ENCODE data around the gene PLEKHJ1.

Gene PLEKHJ1

DNA sequence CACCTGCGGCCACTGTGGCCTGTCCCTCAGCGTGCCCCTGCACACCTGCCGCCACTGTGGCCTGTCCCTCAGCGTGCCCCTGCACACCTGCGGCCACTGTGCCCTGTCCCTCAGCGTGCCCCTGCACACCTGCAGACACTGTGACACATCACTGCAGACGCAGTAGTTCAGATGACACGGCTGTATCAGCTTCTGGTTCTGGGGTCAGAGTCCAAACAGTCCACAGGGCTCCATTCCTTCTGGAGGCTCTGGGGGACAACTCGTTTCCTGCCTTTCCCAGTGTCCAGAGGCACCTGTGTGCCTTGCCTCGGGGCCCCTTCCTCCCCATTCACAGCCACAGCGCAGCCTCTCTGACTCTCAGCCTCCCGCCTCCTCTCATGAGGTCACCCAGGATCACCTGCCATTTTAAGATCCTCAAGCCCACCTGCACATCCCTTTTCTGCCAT lies 6.0 kb upstream of the PLEKHJ1 start:
- no peak for DNase-seq (ENCODE audit: extremely low spot score)
- no peak for TF ChIP-seq FOXA1 (IDR thresholded peaks at IDR 0.05)
- TF ChIP-seq ARNT (IDR thresholded peaks at IDR 0.05) = no peak
- TF ChIP-seq L3MBTL2 (conservative IDR thresholded peaks at IDR 0.05) = no peak
- no peak for TF ChIP-seq ZNF384 (IDR thresholded peaks at IDR 0.05)
- TF ChIP-seq CTBP1 (IDR thresholded peaks at IDR 0.05; ENCODE audit: borderline replicate concordance) = no peak
- TF ChIP-seq SP1 (IDR thresholded peaks at IDR 0.05) = no peak
- TF ChIP-seq FOXM1 (IDR thresholded peaks at IDR 0.05; ENCODE audit: borderline replicate concordance) = no peak
- TF ChIP-seq LEF1 (IDR thresholded peaks at IDR 0.05; ENCODE audit: borderline replicate concordance) = no peak
- ChIA-PET CTCF (interaction anchor here (1.1 kb wide), 1 partner anchor 11 kb away, joined by 5 read pairs; no protein-coding TSS in a partner anchor), POLR2A (no interaction called here)

DNA sequence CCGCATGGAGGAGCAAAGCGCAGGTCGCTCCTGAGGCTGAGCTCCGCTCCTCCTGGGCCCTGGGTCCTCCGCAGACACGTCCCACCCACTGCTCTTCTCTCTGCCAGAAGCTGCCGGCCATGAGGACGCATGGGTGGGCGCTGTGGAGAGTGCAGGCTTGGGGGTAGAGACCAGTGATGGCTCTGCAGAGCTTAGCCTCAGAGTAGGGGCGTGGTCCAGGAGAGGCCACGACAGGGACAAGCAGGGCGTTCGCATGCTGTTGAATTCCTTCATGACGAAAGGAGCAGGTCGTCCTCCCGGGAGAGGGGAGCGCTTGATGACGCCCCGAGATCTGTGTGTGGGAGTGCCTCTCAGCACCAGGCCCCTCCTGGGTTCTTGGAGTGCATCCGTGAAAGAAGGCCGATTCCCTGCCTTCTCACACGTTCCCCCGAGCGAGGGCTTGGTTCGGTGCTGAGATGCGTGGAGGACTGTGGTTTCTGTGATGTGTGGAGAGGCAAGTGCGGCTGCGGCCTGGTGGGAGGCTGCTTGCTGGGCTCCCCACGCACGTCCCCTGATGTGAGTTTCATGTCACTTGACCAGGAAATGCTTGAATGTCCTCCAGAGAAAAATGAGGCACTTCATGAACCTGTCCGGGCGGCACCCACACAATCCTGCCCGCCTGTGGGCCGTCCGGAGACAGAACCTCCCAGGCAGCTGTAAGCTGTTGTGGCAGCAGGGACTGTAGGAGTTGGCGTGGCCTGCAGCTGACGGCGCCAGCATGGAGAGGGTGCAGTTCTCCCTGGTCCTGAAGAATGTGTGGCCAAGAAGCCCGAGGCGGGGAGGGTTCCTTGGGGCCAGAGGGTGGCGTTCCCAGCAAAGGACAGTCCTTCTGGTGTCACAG lies 5.0 kb upstream of the PLEKHJ1 start:
- POLR2A ChIA-PET = no interaction called here

DNA sequence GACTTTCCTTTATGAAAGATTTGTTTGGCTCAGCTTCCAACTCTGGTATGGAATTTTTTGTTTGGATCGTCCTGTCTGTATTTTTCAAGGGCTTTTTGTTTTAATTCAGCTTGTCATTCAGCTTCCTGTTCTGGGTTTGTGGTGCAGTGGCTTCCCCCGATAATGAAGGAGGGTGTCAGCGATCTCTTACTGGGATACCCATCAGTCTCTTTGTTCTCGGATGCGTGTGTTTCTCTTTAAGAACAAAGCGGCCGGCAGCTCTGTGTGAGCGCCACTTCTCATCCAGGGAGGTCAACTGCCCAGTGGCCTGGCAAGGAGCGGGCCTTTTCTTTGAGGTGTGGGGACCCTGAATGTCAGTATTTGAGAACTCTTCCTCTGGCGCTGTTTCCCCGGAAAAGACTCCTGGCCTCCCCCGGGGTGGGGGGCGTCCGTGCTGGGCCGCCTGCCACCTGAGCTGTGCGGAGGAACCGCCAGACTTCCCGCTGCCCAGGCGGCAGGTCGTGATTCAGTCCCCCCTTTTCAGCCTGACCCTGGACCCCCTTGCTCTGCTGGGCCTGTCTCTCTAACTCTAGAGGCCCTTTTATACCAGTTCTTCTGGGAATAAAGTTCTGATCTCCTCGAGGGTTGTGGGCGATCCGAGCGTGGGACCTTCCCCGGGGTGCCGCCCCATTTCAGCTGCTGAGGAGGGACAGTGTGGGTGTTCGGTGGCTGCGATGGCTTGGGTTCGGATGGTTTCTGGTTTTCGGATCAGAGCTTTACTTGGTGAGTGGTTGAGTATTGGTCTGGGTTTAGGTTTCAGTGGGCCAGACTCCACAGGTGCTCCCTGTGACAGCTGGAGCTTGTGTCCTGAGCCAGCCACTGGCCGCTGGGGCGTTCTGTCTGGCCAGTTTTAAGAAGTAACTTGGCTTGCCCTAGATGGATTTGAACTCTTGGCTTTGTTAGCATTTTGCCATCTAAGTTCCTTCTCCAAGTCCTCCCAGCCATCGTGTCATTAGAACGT lies 3.9 kb upstream of the PLEKHJ1 start:
- TF ChIP-seq HDGF (IDR thresholded peaks at IDR 0.05; ENCODE audit: borderline replicate concordance) = no peak
- no peak for TF ChIP-seq CTBP1 (IDR thresholded peaks at IDR 0.05; ENCODE audit: borderline replicate concordance)
- TF ChIP-seq TARDBP (IDR thresholded peaks at IDR 0.05) = no peak
- no peak for TF ChIP-seq ELF4 (IDR thresholded peaks at IDR 0.05)
- TF ChIP-seq SUZ12 (IDR thresholded peaks at IDR 0.05) = no peak
- TF ChIP-seq LEF1 (IDR thresholded peaks at IDR 0.05; ENCODE audit: borderline replicate concordance) = no peak
- no peak for TF ChIP-seq ZNF384 (IDR thresholded peaks at IDR 0.05)
- TF ChIP-seq FOXK2 (IDR thresholded peaks at IDR 0.05) = no peak
- no peak for TF ChIP-seq ARNT (IDR thresholded peaks at IDR 0.05)
- no peak for DNase-seq (ENCODE audit: extremely low spot score)
- ChIA-PET CTCF (interaction anchor here (1.1 to 1.9 kb wide), 2 partner anchors 22 to 84 kb away, joined by 3 to 4 read pairs; no protein-coding TSS in a partner anchor), POLR2A (interaction anchor here (1.4 to 3.3 kb wide), 2 partner anchors 9 to 32 kb away, joined by 4 to 18 read pairs; partner anchors contain the start of gene AMH)

More for the DNA sequence above, 5.0 kb upstream of the PLEKHJ1 start:
- DNase-seq (ENCODE audit: extremely low spot score) = no peak
- TF ChIP-seq ZNF384 (IDR thresholded peaks at IDR 0.05) (no peak), ELF4 (IDR thresholded peaks at IDR 0.05) (no peak), SP1 (IDR thresholded peaks at IDR 0.05) (no peak), TARDBP (IDR thresholded peaks at IDR 0.05) (no peak), CTBP1 (IDR thresholded peaks at IDR 0.05; ENCODE audit: borderline replicate concordance) (no peak), FOXM1 (IDR thresholded peaks at IDR 0.05; ENCODE audit: borderline replicate concordance) (no peak), SUZ12 (IDR thresholded peaks at IDR 0.05) (no peak), FOXA1 (IDR thresholded peaks at IDR 0.05) (no peak), NFRKB (IDR thresholded peaks at IDR 0.05) (no peak), LEF1 (IDR thresholded peaks at IDR 0.05; ENCODE audit: borderline replicate concordance) (no peak), L3MBTL2 (conservative IDR thresholded peaks at IDR 0.05) (no peak), HDGF (IDR thresholded peaks at IDR 0.05; ENCODE audit: borderline replicate concordance) (no peak), BHLHE40 (IDR thresholded peaks at IDR 0.05; ENCODE audit: borderline replicate concordance) (no peak)
- CTCF ChIA-PET = no interaction called here

DNA sequence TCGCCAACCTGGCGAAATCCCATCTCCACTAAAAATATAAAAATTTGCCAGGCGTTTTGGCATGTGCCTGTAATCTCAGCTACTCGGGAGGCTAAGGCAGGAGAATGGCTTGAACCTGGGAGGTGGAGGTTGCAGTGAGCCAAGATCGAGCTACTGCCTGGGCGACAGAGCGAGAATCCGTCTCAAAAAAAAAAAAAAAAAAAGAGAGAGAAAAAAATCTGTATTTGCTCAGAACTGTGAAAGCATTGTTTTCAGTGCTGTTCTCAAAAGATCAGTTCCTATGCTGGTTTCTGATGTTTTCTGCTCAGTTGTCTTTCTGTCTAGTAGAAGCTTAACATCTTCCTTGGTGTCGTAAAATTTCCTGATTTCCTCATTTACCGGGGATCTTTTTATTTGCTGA lies 3.0 kb upstream of the PLEKHJ1 start:
- TF ChIP-seq ZNF384 (IDR thresholded peaks at IDR 0.05) (peak; percentile 58; the same call in 1 of the 2 replicates), BHLHE40 (IDR thresholded peaks at IDR 0.05; ENCODE audit: borderline replicate concordance) (no peak)
- CTCF ChIA-PET = interaction anchor here (0.6 to 1.9 kb wide), 3 partner anchors 23 to 83 kb away, joined by 3 to 4 read pairs (median 4); no protein-coding TSS in a partner anchor
- POLR2A ChIA-PET = interaction anchor here (1.4 to 3.3 kb wide), 4 partner anchors 10 to 86 kb away, joined by 3 to 18 read pairs (median 4); partner anchors contain the start of gene AMH
- DNase-seq (ENCODE audit: extremely low spot score) = no peak

- POLR2A ChIA-PET = interaction anchor here (1.2 to 3.3 kb wide), 6 partner anchors 22 to 85 kb away, joined by 3 to 18 read pairs (median 4); no protein-coding TSS in a partner anchor
- no peak for TF ChIP-seq ELF4 (IDR thresholded peaks at IDR 0.05)
- no peak for DNase-seq (ENCODE audit: extremely low spot score)
- CTCF ChIA-PET = interaction anchor here (0.7 to 1.1 kb wide), 2 partner anchors 36 to 82 kb away, joined by 3 to 4 read pairs; no protein-coding TSS in a partner anchor
Measured at GRCh38 chr19:2237869-2238153, 1.7 kb upstream of the PLEKHJ1 start.

GRCh38 chr19:2237051-2237868 lies 1.1 kb upstream of the PLEKHJ1 start:
- CTCF ChIA-PET = interaction anchor here (0.7 to 1.1 kb wide), 2 partner anchors 37 to 81 kb away, joined by 3 to 4 read pairs; no protein-coding TSS in a partner anchor
- TF ChIP-seq ELF4 (IDR thresholded peaks at IDR 0.05) (no peak), CTBP1 (IDR thresholded peaks at IDR 0.05; ENCODE audit: borderline replicate concordance) (no peak), LEF1 (IDR thresholded peaks at IDR 0.05; ENCODE audit: borderline replicate concordance) (no peak), PKNOX1 (IDR thresholded peaks at IDR 0.05) (no peak), SUZ12 (IDR thresholded peaks at IDR 0.05) (no peak), FOXK2 (IDR thresholded peaks at IDR 0.05) (no peak), BHLHE40 (IDR thresholded peaks at IDR 0.05; ENCODE audit: borderline replicate concordance) (no peak), FOXA1 (IDR thresholded peaks at IDR 0.05) (no peak), L3MBTL2 (conservative IDR thresholded peaks at IDR 0.05) (no peak), NFRKB (IDR thresholded peaks at IDR 0.05) (no peak), FOXM1 (IDR thresholded peaks at IDR 0.05; ENCODE audit: borderline replicate concordance) (no peak), ZNF384 (IDR thresholded peaks at IDR 0.05) (no peak; the same call in 1 of the 2 replicates), TARDBP (IDR thresholded peaks at IDR 0.05) (no peak), ARNT (IDR thresholded peaks at IDR 0.05) (no peak), HDGF (IDR thresholded peaks at IDR 0.05; ENCODE audit: borderline replicate concordance) (no peak), SP1 (IDR thresholded peaks at IDR 0.05) (no peak)
- POLR2A ChIA-PET = interaction anchor here (1.2 to 3.3 kb wide), 4 partner anchors 22 to 83 kb away, joined by 4 to 18 read pairs (median 5); no protein-coding TSS in a partner anchor
- no peak for DNase-seq (ENCODE audit: extremely low spot score)
